Prostate gland (tissue), 2 donors: Measurements from ENCODE around the gene KIN.

ENCODE experiments used
- POLR2A ChIP-seq: fragments of 450-650 bp; IDR thresholded peaks from one replicate; pipeline ENCODE4 v1.6.1; 2016; ENCODE audit warnings: antibody characterized with exemption, mild to moderate bottlenecking
- TF ChIP-seq, protein P1 (sequence below), 4 experiments: fragments of 200-600 bp in 2 of 4; fragments of 450-650 bp in 2 of 4; sonication (generic) in 2 of 4; IDR thresholded peaks; 1 replicate in 3 of 4; 2 replicates in 1 of 4; pipeline ENCODE4 v1.5.1; 2016 to 2019; ENCODE audit warnings: antibody characterized with exemption in 4 of 4, mild to moderate bottlenecking in 2 of 4, moderate library complexity in 2 of 4

DNA sequence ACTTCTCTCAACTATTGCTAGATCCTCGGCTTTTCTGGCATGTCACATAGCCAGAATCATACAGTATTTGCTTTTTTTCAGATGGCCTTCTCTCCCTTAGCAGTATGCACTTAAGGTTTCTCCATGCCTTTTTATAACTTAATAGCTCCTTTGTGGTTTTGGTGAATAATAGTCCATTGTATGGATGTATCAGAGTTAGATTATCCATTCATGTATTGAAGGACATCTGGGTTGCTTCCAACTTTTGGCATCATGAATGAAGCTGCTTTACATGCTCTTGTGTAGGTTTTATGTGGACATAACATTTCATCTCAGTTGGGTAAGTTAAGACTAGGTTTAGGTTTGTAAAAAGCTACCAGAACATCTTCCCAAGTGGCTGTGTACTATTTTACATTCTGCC lies 4.7 kb upstream of the KIN start:
- TF ChIP-seq POLR2A = no peak
- TF ChIP-seq, protein P1, sequence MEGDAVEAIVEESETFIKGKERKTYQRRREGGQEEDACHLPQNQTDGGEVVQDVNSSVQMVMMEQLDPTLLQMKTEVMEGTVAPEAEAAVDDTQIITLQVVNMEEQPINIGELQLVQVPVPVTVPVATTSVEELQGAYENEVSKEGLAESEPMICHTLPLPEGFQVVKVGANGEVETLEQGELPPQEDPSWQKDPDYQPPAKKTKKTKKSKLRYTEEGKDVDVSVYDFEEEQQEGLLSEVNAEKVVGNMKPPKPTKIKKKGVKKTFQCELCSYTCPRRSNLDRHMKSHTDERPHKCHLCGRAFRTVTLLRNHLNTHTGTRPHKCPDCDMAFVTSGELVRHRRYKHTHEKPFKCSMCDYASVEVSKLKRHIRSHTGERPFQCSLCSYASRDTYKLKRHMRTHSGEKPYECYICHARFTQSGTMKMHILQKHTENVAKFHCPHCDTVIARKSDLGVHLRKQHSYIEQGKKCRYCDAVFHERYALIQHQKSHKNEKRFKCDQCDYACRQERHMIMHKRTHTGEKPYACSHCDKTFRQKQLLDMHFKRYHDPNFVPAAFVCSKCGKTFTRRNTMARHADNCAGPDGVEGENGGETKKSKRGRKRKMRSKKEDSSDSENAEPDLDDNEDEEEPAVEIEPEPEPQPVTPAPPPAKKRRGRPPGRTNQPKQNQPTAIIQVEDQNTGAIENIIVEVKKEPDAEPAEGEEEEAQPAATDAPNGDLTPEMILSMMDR (IDR thresholded peaks at IDR 0.05) = no peak
